Mesenchymal stem cell (in vitro differentiated cells and primary cell): ENCODE measurements around the gene TRIO.
A peak's percentile ranks its signal among the peaks of the same experiment; 100 is the strongest.

Experiments used
- DNase-seq: peaks from one replicate; pipeline ENCODE4 v3.0.0-alpha.2; 2013
- H2AFZ ChIP-seq: one replicate; pipeline ENCODE4 v1.6.1; 2013; ENCODE audit warnings: low read depth, mild to moderate bottlenecking, control low read depth, inconsistent platforms, low read length, moderate library complexity
- H2AK5ac ChIP-seq: 2 replicates; pipeline ENCODE4 v1.6.1; 2013; ENCODE audit warnings: low read length, moderate library complexity, mild to moderate bottlenecking, inconsistent platforms; ENCODE audit not compliant: severe bottlenecking
- H2BK120ac ChIP-seq: one replicate; pipeline ENCODE4 v1.6.1; 2013; ENCODE audit warnings: low read depth, mild to moderate bottlenecking, inconsistent platforms, low read length, moderate library complexity
- H2BK12ac ChIP-seq, 2 experiments: one replicate each; pipeline ENCODE4 v1.6.1; 2013; ENCODE audit warnings: inconsistent platforms in 2 of 2, low read length in 2 of 2, mild to moderate bottlenecking in 2 of 2, moderate library complexity in 2 of 2, control low read depth in 1 of 2
- H2BK15ac ChIP-seq: one replicate; pipeline ENCODE4 v1.6.1; 2013; ENCODE audit warnings: mild to moderate bottlenecking, low read depth, inconsistent platforms; ENCODE audit not compliant: poor library complexity, severe bottlenecking
- H2BK5ac ChIP-seq: 2 replicates; pipeline ENCODE4 v1.6.1; 2013; ENCODE audit warnings: low read depth, mild to moderate bottlenecking, low read length, control low read depth, inconsistent platforms; ENCODE audit not compliant: poor library complexity, severe bottlenecking
- H3K14ac ChIP-seq, 2 experiments: one replicate each; pipeline ENCODE4 v1.6.1; 2013; ENCODE audit warnings: inconsistent platforms in 2 of 2, low read length in 2 of 2, control low read depth in 1 of 2, mild to moderate bottlenecking in 1 of 2, moderate library complexity in 1 of 2
- H3K18ac ChIP-seq, 2 experiments: one replicate each; pipeline ENCODE4 v1.6.1; 2013; ENCODE audit warnings: inconsistent platforms in 2 of 2, low read length in 2 of 2, control low read depth in 1 of 2, low read depth in 1 of 2, mild to moderate bottlenecking in 1 of 2
- H3K23ac ChIP-seq, 2 experiments: one replicate each; pipeline ENCODE4 v1.6.1; 2013; ENCODE audit warnings: inconsistent platforms in 2 of 2, low read length in 2 of 2, mild to moderate bottlenecking in 2 of 2, moderate library complexity in 2 of 2, control low read depth in 1 of 2
- H3K27ac ChIP-seq: 2 replicates; pipeline ENCODE4 v1.5.1; 2013; ENCODE audit warnings: mild to moderate bottlenecking, moderate library complexity, low read length, control low read depth, inconsistent platforms; ENCODE audit not compliant: poor library complexity, severe bottlenecking
- H3K27me3 ChIP-seq, 2 experiments: 2 replicates each; pipeline versions ENCODE4 v1.6.1 to v1.7.0; 2013; ENCODE audit warnings: low read length in 2 of 2, mild to moderate bottlenecking in 2 of 2, moderate library complexity in 2 of 2, control low read depth in 1 of 2, inconsistent platforms in 1 of 2; ENCODE audit not compliant: control insufficient read depth in 1 of 2, insufficient read depth in 1 of 2
- H3K36me3 ChIP-seq, 2 experiments: 2 replicates each; pipeline versions ENCODE4 v1.6.1 to v1.7.0; 2013; ENCODE audit warnings: low read length in 2 of 2, control low read depth in 1 of 2, inconsistent platforms in 1 of 2, low read depth in 1 of 2, mild to moderate bottlenecking in 1 of 2; ENCODE audit not compliant: insufficient read depth in 2 of 2, control insufficient read depth in 1 of 2
- H3K4ac ChIP-seq, 2 experiments: one replicate each; pipeline ENCODE4 v1.6.1; 2013; ENCODE audit warnings: inconsistent platforms in 2 of 2, low read length in 2 of 2, mild to moderate bottlenecking in 2 of 2, moderate library complexity in 2 of 2, control low read depth in 1 of 2, low read depth in 1 of 2
- H3K4me1 ChIP-seq: 2 replicates; pipeline ENCODE4 v1.6.1; 2013; ENCODE audit warnings: low read depth, low read length, control low read depth; ENCODE audit not compliant: control insufficient read depth, insufficient read depth
- H3K4me2 ChIP-seq: 2 replicates; pipeline ENCODE4 v1.6.1; 2013; ENCODE audit warnings: low read length, mild to moderate bottlenecking, inconsistent platforms; ENCODE audit not compliant: poor library complexity, severe bottlenecking
- H3K4me3 ChIP-seq, 2 experiments: 2 replicates each; pipeline versions ENCODE4 v1.5.1 to v1.7.0; 2013; ENCODE audit warnings: low read length in 2 of 2, mild to moderate bottlenecking in 2 of 2, control low read depth in 1 of 2, low read depth in 1 of 2; ENCODE audit not compliant: insufficient read depth in 1 of 2
- H3K79me1 ChIP-seq: replicated peaks from 2 replicates; pipeline ENCODE4 v1.6.1; 2013; ENCODE audit warnings: mild to moderate bottlenecking, control low read depth, low read length, inconsistent platforms; ENCODE audit not compliant: poor library complexity, severe bottlenecking
- H3K9ac ChIP-seq: 2 replicates; pipeline ENCODE4 v1.7.0; 2013; ENCODE audit warnings: mild to moderate bottlenecking, low read length, moderate library complexity
- H3K9me3 ChIP-seq: 2 replicates; pipeline ENCODE4 v1.7.0; 2013; ENCODE audit warnings: mild to moderate bottlenecking, low read length; ENCODE audit not compliant: control insufficient read depth
- H4K8ac ChIP-seq: one replicate; pipeline ENCODE4 v1.6.1; 2013; ENCODE audit warnings: inconsistent platforms, mild to moderate bottlenecking, low read length, moderate library complexity
- H4K91ac ChIP-seq: one replicate; pipeline ENCODE4 v1.6.1; 2013; ENCODE audit warnings: mild to moderate bottlenecking, low read length, inconsistent platforms
- WGBS: methylation state at CpG from one replicate; pipeline ENCODE4 v1.1.7; 2013; ENCODE audit warnings: mixed read lengths; 5-methylcytosine and 5-hydroxymethylcytosine counted together

Gene TRIO

DNA sequence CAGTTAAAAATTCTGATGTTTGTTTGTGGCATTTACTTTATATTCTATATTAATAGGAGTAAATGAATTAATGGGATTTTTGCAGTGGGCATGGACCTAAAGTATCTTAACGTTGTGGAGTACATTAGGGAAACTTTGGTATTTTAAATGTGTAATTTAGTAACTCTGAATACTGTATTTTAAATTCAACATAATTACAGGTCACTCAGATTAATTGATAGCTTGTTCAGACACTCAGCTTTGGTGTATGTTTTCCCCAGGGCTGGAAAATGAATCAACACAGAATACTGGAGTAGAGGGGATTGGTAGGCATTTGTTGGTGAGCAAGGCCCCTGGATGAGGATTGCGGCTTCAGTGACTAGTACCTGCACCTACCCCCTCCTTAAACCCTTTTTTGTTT is 117.5 kb downstream of the TRIO start:
- Histone ChIP-seq H3K23ac (no peak overlapping the region), H3K36me3 (peaks cover 19 to 21% of the 10 kb centered on the region in 2 experiments), H2BK15ac (no peak overlapping the region), H4K8ac (no peak overlapping the region), H2AK5ac (peak overlapping the region; percentile 40), H3K4me2 (no peak overlapping the region), H3K4me3 (no peak overlapping the region), H3K27me3 (no peaks in the 10 kb centered on the region), H3K27ac (no peak overlapping the region), H3K9me3 (peaks cover 16% of the 10 kb centered on the region), H3K9ac (no peak overlapping the region), H2AFZ (no peak overlapping the region), H2BK5ac (no peak overlapping the region), H3K79me1 (no peaks in the 10 kb centered on the region), H2BK12ac (no peak overlapping the region), H3K4ac (peak overlapping the region in 1 of 2 experiments; percentile 53), H4K91ac (no peak overlapping the region), H3K14ac (no peak overlapping the region), H3K18ac (peak overlapping the region in 1 of 2 experiments; percentile 48), H3K4me1 (peaks cover 26% of the 10 kb centered on the region), H2BK120ac (no peak overlapping the region)
- WGBS: no CpG with 5 or more reads among the region's 2 CpGs
- no peak for DNase-seq

DNA sequence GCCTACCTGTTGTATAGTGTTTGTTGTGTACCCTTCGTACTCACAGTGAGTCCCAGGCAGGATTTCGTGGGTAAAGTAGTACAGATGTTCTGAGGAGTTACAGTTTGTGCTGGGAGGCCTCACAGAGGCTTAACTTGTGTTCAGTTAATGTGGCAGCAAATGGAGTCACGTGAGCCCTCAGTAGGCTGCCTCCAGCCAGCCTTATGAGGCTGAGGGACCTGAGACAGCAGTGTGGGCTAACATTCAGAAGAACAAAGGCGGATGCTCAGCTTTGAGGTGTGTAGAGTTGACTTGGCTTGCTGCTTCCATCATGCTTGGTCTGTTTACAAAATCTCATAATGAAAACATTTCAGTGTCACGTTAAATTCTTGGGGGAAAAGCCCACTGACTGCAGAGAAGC is 118.1 kb downstream of the TRIO start:
- 57% methylated on average over 5 of the region's 5 CpGs for WGBS
- no peak for DNase-seq

DNA sequence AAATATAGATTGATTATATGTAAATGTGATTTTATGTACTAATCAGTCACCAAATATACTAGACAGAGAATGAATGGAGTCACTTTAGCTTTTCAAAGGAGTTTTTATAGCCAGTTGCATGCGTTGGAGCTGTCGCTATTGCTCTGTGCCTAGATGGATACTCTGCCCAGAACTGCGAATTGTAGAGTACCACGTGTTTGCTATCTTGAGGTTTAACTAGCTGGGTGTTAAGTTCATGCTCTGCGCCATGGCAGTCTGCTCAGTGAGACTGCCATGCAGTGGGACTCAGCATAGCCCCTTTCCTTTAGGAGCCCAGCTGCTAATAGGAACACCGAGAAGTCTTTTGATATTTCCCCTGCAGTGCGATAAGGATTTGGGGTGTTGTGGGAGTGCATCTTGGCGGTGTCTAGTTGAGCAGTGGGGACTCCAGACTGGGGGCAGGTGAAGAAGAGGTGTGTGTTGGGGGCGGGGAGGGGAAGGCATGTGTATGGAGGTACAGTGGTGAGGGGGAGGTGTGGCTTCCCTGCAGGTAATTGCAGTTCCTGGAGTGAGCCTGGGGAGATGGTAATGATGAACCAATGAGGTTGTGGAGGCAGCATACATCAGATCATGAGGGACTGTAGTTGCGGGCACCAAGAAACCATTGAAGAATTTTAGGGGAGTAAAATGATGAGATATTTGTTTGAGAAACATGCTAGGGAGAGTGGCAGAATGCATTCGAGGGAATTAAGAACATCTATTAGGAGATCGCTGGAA is 118.9 kb downstream of the TRIO start:
- Histone ChIP-seq H3K36me3 (peaks cover 5 to 12% of the 10 kb centered on the region in 2 experiments), H3K9ac (no peak overlapping the region), H3K4me1 (peaks cover 29% of the 10 kb centered on the region), H2AK5ac (peak overlapping the region; percentile 74), H2BK12ac (peak overlapping the region; percentile 4 to 32), H3K4me2 (no peak overlapping the region), H4K8ac (peak overlapping the region; percentile 36), H3K27ac (peak overlapping the region; percentile 14), H3K79me1 (no peaks in the 10 kb centered on the region), H2AFZ (no peak overlapping the region), H2BK15ac (no peak overlapping the region), H3K18ac (peak overlapping the region in 1 of 2 experiments; percentile 31), H3K23ac (no peak overlapping the region), H3K4me3 (no peak overlapping the region), H3K4ac (no peak overlapping the region), H2BK5ac (no peak overlapping the region), H4K91ac (no peak overlapping the region), H3K27me3 (no peaks in the 10 kb centered on the region), H2BK120ac (no peak overlapping the region), H3K9me3 (peaks cover 2% of the 10 kb centered on the region), H3K14ac (peak overlapping the region in 1 of 2 experiments; percentile 8)
- WGBS: 87% methylated on average over 12 of the region's 12 CpGs
- DNase-seq: no peak

More for the DNA sequence above, 118.1 kb downstream of the TRIO start:
- peak overlapping the region; percentile 33 for H3K27ac ChIP-seq
- H2BK15ac ChIP-seq: peak overlapping the region; percentile 17
- H2BK120ac ChIP-seq: no peak overlapping the region
- H4K91ac ChIP-seq: peak overlapping the region; percentile 21
- H2BK12ac ChIP-seq: peak overlapping the region in 1 of 2 experiments; percentile 66
- no peak overlapping the region for H2AFZ ChIP-seq
- H4K8ac ChIP-seq: peak overlapping the region; percentile 61
- H3K27me3 ChIP-seq: no peaks in the 10 kb centered on the region
- H3K4me3 ChIP-seq: no peak overlapping the region
- H3K79me1 ChIP-seq: no peaks in the 10 kb centered on the region
- peaks cover 30% of the 10 kb centered on the region for H3K4me1 ChIP-seq
- H3K18ac ChIP-seq: peak overlapping the region; percentile 33 to 48
- H3K4me2 ChIP-seq: no peak overlapping the region
- no peak overlapping the region for H2BK5ac ChIP-seq
- H3K9me3 ChIP-seq: peaks cover 10% of the 10 kb centered on the region
- peak overlapping the region in 1 of 2 experiments; percentile 53 for H3K4ac ChIP-seq
- peaks cover 13 to 17% of the 10 kb centered on the region in 2 experiments for H3K36me3 ChIP-seq
- peak overlapping the region; percentile 40 for H2AK5ac ChIP-seq
- H3K9ac ChIP-seq: no peak overlapping the region
- H3K23ac ChIP-seq: peak overlapping the region in 1 of 2 experiments; percentile 83
- H3K14ac ChIP-seq: peak overlapping the region in 1 of 2 experiments; percentile 79

DNA sequence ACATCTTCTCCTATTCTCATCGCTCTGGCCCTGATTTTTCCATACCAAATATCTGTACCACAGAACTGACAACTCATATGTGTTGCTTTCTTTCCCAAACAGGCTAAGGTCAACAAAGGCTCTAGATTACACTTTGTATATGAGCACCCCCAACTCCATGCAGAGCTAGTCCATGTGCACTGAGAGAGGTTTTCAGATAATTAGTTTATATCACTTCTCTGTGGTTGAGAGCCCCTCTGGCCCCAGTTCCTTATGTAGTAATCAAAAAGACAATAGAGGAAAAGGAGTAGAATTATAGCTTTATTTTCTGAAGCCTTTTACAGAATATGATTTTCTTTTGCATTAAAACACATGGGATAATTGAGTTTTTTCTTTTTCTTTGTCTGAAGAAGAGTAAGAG is 120.0 kb downstream of the TRIO start:
- Histone ChIP-seq H3K14ac (no peak overlapping the region), H3K9ac (no peak overlapping the region), H3K27ac (peak overlapping the region; percentile 14), H2BK5ac (no peak overlapping the region), H3K36me3 (peaks cover 3 to 4% of the 10 kb centered on the region in 2 experiments), H3K27me3 (no peaks in the 10 kb centered on the region), H2BK120ac (no peak overlapping the region), H2AFZ (no peak overlapping the region), H2BK12ac (no peak overlapping the region), H3K4me3 (no peak overlapping the region), H4K91ac (no peak overlapping the region), H2AK5ac (peak overlapping the region; percentile 74), H3K18ac (no peak overlapping the region), H3K4me2 (no peak overlapping the region), H3K9me3 (no peaks in the 10 kb centered on the region), H3K4ac (no peak overlapping the region), H2BK15ac (no peak overlapping the region), H4K8ac (no peak overlapping the region), H3K79me1 (no peaks in the 10 kb centered on the region), H3K4me1 (peaks cover 25% of the 10 kb centered on the region), H3K23ac (no peak overlapping the region)
- DNase-seq: no peak
- 100% methylated on average over 1 of the region's 1 CpG for WGBS
